Measurements from ENCODE around the gene STAT3.
"Not testable (repeated sequence)": the region's sequence is repeated elsewhere in the genome, so short reads cannot be mapped to it uniquely, and the experiment has no call there.

The STAT3 gene

DNA sequence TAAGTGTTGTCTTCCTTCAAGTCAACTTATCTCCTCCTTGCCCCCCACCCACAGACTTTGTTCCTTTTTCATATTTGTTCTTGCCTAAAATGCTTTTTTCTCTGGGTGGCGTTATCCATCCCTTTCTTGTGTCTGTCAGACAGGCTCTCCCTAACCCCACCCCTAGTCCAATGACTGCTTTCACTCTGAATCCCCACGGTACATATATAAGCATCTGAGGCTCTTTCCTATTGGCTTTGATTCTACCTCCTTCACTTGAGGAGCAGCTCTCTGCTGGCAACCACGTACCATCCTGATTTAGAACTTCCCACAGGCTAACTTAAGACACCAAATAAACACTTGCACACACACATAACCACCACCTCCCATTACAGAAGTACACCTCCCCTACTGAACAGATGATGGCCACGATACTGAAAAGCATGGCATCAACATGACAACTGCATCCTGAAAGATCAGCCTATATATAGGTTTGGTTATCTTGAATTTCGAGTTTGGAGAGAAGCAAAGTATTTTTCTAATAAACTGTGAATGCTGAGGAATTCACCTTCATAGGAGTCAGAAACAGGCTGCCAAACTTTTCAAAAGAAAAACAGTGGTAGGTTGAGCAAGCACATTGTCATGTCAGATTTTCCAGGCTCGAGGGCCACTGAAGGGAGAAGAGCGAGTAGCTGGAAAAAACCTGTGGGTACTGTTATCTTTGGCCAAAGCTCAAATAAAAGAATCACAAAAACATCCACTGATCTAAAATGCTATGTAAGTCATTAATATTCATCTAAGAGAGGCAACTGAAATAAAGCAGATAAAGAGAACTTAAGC is 24.3 kb downstream of the STAT3 start:
- ChIA-PET CTCF (interaction anchor here (0.6 to 0.7 kb wide), 2 partner anchors 8 to 42 kb away, joined by 3 read pairs; no protein-coding TSS in a partner anchor), POLR2A (ENCODE audit: low non-redundant PET) (no interaction called here)
- no peak overlapping the region for H3K27ac ChIP-seq
- TF ChIP-seq, protein P1, sequence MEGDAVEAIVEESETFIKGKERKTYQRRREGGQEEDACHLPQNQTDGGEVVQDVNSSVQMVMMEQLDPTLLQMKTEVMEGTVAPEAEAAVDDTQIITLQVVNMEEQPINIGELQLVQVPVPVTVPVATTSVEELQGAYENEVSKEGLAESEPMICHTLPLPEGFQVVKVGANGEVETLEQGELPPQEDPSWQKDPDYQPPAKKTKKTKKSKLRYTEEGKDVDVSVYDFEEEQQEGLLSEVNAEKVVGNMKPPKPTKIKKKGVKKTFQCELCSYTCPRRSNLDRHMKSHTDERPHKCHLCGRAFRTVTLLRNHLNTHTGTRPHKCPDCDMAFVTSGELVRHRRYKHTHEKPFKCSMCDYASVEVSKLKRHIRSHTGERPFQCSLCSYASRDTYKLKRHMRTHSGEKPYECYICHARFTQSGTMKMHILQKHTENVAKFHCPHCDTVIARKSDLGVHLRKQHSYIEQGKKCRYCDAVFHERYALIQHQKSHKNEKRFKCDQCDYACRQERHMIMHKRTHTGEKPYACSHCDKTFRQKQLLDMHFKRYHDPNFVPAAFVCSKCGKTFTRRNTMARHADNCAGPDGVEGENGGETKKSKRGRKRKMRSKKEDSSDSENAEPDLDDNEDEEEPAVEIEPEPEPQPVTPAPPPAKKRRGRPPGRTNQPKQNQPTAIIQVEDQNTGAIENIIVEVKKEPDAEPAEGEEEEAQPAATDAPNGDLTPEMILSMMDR (conservative IDR thresholded peaks at IDR 0.05; ENCODE audit: low read depth), result no peak
- DNase-seq (ENCODE audit: low spot score), result no peak

DNA sequence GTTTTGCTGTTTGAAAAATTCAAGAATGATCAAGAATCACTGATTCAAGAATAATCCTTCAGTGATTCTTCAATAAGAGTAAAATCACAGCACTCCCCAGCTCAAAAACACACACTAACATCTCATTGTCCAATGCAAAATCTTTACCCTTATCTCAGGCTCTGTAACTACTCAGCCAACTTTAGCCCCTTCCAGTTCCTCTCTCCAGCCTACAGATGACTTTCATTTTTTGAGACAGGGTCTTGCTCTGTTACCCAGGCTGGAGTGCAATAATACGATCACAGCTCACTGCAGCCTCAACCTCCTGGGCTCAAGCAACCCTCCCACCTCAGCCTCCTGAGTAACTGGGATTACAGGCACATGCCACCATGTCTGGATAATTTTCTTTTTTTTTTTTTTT is 25.0 kb downstream of the STAT3 start:
- DNase-seq (ENCODE audit: low spot score), result no peak
- ChIA-PET CTCF (no interaction called here), POLR2A (ENCODE audit: low non-redundant PET) (no interaction called here)
- TF ChIP-seq, protein P1 (conservative IDR thresholded peaks at IDR 0.05; ENCODE audit: low read depth), result no peak
- no peak overlapping the region for H3K27ac ChIP-seq

DNA sequence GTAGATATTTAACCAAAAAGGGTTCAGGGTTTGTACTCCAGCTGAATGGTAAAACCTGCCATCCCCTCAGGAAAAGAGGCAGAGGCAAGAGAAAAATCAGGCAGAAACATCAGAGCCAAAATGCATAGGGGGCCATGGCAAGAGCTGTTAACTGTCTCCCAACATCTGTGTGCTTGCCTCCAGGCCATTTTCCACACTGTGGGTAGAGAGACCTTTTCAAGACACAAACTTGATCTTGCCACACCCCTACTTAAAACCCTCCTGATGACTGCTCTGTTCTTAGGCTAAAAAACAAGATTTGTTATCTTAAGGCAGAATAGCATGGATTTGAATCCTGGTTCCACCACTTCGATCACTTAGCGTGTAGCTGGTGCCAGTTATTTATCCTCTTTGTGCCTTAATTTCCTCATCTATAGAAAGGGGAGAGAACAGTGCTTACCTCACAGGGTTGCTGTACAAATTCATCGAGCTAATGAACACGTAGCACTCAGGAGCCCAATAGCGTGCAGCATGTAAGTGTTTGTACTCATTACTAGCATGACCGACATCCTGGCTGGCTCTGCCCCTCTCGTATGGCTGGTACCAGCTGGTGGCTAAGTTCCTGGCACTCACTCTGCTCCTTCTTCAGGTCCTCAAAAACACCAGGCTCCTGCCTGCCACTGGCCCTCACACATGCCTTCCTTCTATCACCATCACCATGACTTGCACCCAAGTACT is 25.8 kb downstream of the STAT3 start:
- no peak overlapping the region for H3K27ac ChIP-seq
- ChIA-PET POLR2A (ENCODE audit: low non-redundant PET) (interaction anchor here (0.6 kb wide), 1 partner anchor 28 kb away, joined by 3 read pairs; no protein-coding TSS in a partner anchor), CTCF (interaction anchor here (1.3 kb wide), 1 partner anchor 43 kb away, joined by 5 read pairs; no protein-coding TSS in a partner anchor)
- DNase-seq (ENCODE audit: low spot score), result no peak
- TF ChIP-seq, protein P1 (conservative IDR thresholded peaks at IDR 0.05; ENCODE audit: low read depth), result no peak

DNA sequence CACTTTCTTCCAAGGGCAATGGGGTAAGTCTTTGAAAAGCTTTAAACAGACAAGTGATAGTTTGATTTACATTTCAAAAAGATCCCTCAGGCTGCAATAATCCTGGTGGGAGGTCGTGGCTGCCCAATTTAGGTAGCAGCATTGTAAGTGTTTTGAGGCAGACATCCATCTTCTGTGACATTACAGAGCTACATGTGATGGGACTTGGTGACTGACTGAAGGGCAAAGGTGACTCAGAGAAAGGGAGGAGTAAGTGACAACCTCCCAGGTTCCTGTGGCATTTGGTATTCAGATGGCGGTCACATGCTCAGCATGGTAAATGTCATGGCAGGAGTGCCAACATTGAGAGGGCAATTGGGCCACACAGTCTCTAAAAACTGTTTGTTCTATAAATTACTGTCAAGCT is 26.5 kb downstream of the STAT3 start:
- no peak for DNase-seq (ENCODE audit: low spot score)
- ChIA-PET POLR2A (ENCODE audit: low non-redundant PET) (interaction anchor here (0.6 kb wide), 1 partner anchor 27 kb away, joined by 3 read pairs; no protein-coding TSS in a partner anchor), CTCF (interaction anchor here (1.3 kb wide), 1 partner anchor 44 kb away, joined by 5 read pairs; no protein-coding TSS in a partner anchor)
- no peak overlapping the region for H3K27ac ChIP-seq
- TF ChIP-seq, protein P1 (conservative IDR thresholded peaks at IDR 0.05; ENCODE audit: low read depth), result no peak

DNA sequence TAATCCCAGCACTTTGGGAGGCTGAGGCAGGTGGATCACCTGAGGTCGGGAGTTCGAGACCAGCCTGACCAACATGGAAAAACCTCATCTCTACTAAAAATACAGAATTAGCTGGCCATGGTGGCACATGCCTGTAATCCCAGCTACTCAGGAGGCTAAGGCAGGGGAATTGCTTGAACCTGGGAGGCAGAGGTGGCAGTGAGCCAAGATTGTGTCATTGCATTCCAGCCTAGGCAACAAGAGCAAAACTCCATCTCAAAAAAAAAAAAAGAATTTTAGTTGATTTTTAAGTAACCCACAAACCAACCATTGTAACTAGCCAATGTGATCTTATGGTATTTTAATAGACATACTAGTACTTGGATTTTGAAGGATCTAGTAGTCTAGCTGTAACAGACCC is 27.9 kb downstream of the STAT3 start:
- POLR2A ChIA-PET (ENCODE audit: low non-redundant PET); DNase-seq (ENCODE audit: low spot score); H3K27ac ChIP-seq; CTCF ChIA-PET: not testable (repeated sequence)

DNA sequence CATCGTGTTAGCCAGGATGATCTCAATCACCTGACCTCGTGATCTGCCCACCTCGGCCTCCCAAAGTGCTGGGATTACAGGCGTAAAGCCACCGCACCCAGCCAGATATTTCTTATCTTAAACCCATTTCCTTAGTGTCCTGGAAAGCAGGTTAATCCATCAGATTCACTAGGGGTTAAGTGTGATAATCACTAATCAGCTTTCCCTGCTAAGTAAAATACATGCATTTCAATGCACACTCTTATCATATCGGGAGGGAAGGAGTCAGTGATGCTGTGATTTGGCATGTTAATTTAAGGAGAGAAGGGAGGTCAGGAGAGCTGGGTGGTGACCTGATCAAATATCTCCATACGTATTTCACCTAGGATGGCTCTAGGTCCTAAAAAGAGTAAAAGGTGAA is 29.1 kb downstream of the STAT3 start:
- DNase-seq (ENCODE audit: low spot score), result no peak
- no peak overlapping the region for H3K27ac ChIP-seq
- POLR2A ChIA-PET (ENCODE audit: low non-redundant PET), result no interaction called here
- CTCF ChIA-PET, result no interaction called here
- TF ChIP-seq, protein P1 (conservative IDR thresholded peaks at IDR 0.05; ENCODE audit: low read depth), result no peak

DNA sequence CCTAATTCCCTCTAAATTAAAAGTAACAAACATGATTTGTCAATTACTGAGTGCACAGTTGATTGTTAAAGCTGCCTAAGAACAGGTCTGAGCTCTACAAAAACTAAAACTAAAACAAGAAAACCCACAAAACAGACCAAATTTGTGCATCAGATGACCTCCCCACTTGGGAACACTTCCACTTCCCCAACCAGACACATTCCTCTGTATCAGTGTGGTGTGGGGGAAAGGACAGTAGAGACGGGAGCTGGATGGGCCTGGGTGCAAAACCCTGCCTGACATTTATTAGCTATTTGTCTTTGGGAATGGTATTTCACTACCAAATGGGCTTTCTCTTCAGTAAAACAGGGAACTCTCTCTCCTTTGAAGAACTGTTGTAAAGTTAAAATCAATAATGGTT is 29.8 kb downstream of the STAT3 start:
- POLR2A ChIA-PET (ENCODE audit: low non-redundant PET), result no interaction called here
- CTCF ChIA-PET, result no interaction called here
- TF ChIP-seq, protein P1 (conservative IDR thresholded peaks at IDR 0.05; ENCODE audit: low read depth), result no peak
- no peak for DNase-seq (ENCODE audit: low spot score)
- no peak overlapping the region for H3K27ac ChIP-seq

Data from RWPE1 (cell line).